Heart left ventricle (tissue), 16 donors: ENCODE results near the gene OLIG1. TPM values are rescaled to one million over a fixed set of nuclear protein-coding genes. Genes with fewer than 3 reads are reported as not detected.

Source experiments
- ATAC-seq, 4 donors: fragments of 200-7000 bp; cut with Tn5 transposase; one replicate each; pipeline ENCODE4 v1.9.1; 2020 to 2022; ENCODE audit warnings: moderate library complexity in 4 of 4, mild to moderate bottlenecking in 3 of 4, moderate number of reproducible peaks in 1 of 4
- DNase-seq, 5 donors: peaks; one replicate each; pipeline ENCODE4 v3.0.0-alpha.2; 2020
- H3K27ac ChIP-seq, 12 donors: fragments of 200-600 bp; sonication (generic) in 4 of 12; one replicate each; pipeline versions ENCODE4 v1.5.0 to v1.8.0; 2016 to 2022; ENCODE audit warnings: mild to moderate bottlenecking in 2 of 12
- H3K27me3 ChIP-seq, 9 donors: fragments of 200-600 bp; sonication (generic) in 2 of 9; one replicate each; pipeline versions ENCODE4 v1.5.1 to v1.8.0; 2016 to 2022; ENCODE audit warnings: mild to moderate bottlenecking in 3 of 9
- H3K36me3 ChIP-seq, 9 donors: fragments of 200-600 bp; sonication (generic) in 2 of 9; one replicate each; pipeline versions ENCODE4 v1.5.0 to v1.8.0; 2018 to 2022; ENCODE audit warnings: mild to moderate bottlenecking in 2 of 9
- H3K4me1 ChIP-seq, 12 donors: fragments of 200-600 bp; sonication (generic) in 4 of 12; one replicate each; pipeline versions ENCODE4 v1.5.0 to v1.8.0; 2016 to 2022; ENCODE audit warnings: mild to moderate bottlenecking in 3 of 12
- H3K4me3 ChIP-seq, 12 donors: fragments of 200-600 bp; sonication (generic) in 4 of 12; one replicate each; pipeline versions ENCODE4 v1.5.0 to v1.8.0; 2017 to 2022; ENCODE audit warnings: mild to moderate bottlenecking in 9 of 12, moderate library complexity in 4 of 12
- H3K9me3 ChIP-seq, 12 donors: fragments of 200-600 bp; sonication (generic) in 4 of 12; one replicate each; pipeline versions ENCODE4 v1.5.0 to v1.8.0; 2016 to 2022; ENCODE audit warnings: mild to moderate bottlenecking in 1 of 12
- POLR2A ChIP-seq, 2 donors: fragments of 450-650 bp; IDR thresholded peaks; one replicate each; pipeline ENCODE4 v1.6.1; 2017; ENCODE audit warnings: antibody characterized with exemption in 2 of 2, mild to moderate bottlenecking in 2 of 2, moderate library complexity in 2 of 2
- WGBS, 4 donors: extraction: QIAGEN DNeasy Blood & Tissue Kit in 2 of 4; methylation state at CpG; one replicate each; pipeline versions ENCODE4 v1.1.5 to v1.1.7; 2013 to 2018; 5-methylcytosine and 5-hydroxymethylcytosine counted together
- intact Hi-C, 10 donors: fragments of 100-400 bp; cut with DNase I; formaldehyde crosslinking; loops; one replicate each; pipeline versions ENCODE4 v1.11.1 to v1.14.2; 2022
- polyA plus RNA-seq, 2 donors: library from polyadenylated mRNA; stranded (reverse); fragments of 200-250 nt; gene quantifications; one replicate each; pipeline ENCODE4 v1.2.3, GENCODE V29; 2013
- total RNA-seq, 9 donors: library from RNA; depleted of rRNA in 2 of 9; stranded (reverse); fragments of >200 nt in 2 of 9; fragmentation: NEBNext Ultra II Directional in 3 of 9; extraction: Animal tissue kit (Norgen Biotek cat#: 25700) in 3 of 9; gene quantifications; one replicate each; pipeline versions ENCODE4 v1.1.0 to v1.2.4, GENCODE V29; 2016 to 2023
- TF ChIP-seq, protein P1 (sequence below), 12 donors: fragments of 200-600 bp; sonication (generic) in 4 of 12; IDR thresholded peaks; one replicate each; pipeline versions ENCODE4 v1.5.0 to v1.8.0; 2018 to 2022; ENCODE audit warnings: antibody characterized with exemption in 12 of 12, mild to moderate bottlenecking in 5 of 12
- donor health status: ischemic (EF 13 %, LVEDD 7.1; RV severe dilation, severe dysfunction).
- donor health status: healthy with polysubstance abuse.
- donor health status: DM: no; HTN: yes; CAD: no.
- donor health status: DM: no; HTN: no; CAD: no.
- donor health status: ischemic (EF 25% LVEDD 6.9; RV normal size, moderate dysfunction).
- donor health status: ischemic (EF 25% LVEDD 5.7; RV mildly dilated, moderate dysfunction).
- donor health status: healthy.
- donor health status: DM: yes; HTN: yes; CAD: no.
- donor health status: ischemic (EF 35%, LVEDD 5.7; RV mildly dilated, moderate dysfunction).
- donor health status: nonischemic (EF 11% LVEDD 7.7; RV severe dilation, severe dysfunction).
- donor health status: DM: yes; HTN: yes; CAD: no.
- donor health status: PGD.
- donor health status: ischemic (EF 29% LVEDD 5.4; RV normal size, mild dysfunction).
- donor health status: nonischemic (EF 23%, LVEDD 6.1; RV moderate dilation, normal function).

OLIG1 gene
- total and polyA plus RNA-seq, 11 donors, result 0.11 to 0.67 TPM; not detected in 9

DNA sequence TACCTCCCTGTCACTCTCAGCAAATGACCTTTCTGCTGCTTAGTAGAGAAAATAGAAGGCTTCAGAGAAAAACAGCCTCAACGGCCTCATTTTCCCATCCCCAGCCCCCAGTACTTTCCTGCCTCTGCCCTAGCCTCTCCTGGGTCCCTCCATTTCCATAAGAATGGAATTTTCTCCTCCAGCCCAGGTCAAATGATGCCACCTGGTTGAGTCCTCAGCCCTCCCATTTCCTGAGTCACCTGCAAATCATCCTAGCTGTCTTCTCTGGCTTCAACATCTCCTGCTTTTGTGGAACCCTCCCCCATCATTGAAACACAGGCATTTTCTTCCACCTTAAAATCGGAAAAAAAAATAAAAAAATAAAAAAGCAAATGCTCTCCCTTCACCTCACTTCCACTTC is 35.1 kb downstream of the OLIG1 start:
- TF ChIP-seq POLR2A (IDR thresholded peaks at IDR 0.05), result no peak
- TF ChIP-seq, protein P1, sequence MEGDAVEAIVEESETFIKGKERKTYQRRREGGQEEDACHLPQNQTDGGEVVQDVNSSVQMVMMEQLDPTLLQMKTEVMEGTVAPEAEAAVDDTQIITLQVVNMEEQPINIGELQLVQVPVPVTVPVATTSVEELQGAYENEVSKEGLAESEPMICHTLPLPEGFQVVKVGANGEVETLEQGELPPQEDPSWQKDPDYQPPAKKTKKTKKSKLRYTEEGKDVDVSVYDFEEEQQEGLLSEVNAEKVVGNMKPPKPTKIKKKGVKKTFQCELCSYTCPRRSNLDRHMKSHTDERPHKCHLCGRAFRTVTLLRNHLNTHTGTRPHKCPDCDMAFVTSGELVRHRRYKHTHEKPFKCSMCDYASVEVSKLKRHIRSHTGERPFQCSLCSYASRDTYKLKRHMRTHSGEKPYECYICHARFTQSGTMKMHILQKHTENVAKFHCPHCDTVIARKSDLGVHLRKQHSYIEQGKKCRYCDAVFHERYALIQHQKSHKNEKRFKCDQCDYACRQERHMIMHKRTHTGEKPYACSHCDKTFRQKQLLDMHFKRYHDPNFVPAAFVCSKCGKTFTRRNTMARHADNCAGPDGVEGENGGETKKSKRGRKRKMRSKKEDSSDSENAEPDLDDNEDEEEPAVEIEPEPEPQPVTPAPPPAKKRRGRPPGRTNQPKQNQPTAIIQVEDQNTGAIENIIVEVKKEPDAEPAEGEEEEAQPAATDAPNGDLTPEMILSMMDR (IDR thresholded peaks at IDR 0.05), result no peak
- no peak overlapping the region for H3K27ac ChIP-seq
- no peaks in the 10 kb centered on the region for H3K36me3 ChIP-seq
- no peak for DNase-seq
- 17 to 30% (median 28%) methylated on average over 2 of the region's 2 CpGs for WGBS, 4 donors
- ATAC-seq, result no peak
- peaks cover 0 to 10% (median 0%) of the 10 kb centered on the region in 12 donors for H3K4me1 ChIP-seq
- no peak overlapping the region for H3K4me3 ChIP-seq
- peaks cover 5 to 84% (median 23%) of the 10 kb centered on the region in 9 donors for H3K27me3 ChIP-seq
- intact Hi-C loops, result no loop called here
- peaks cover 0 to 5% (median 0%) of the 10 kb centered on the region in 12 donors for H3K9me3 ChIP-seq

DNA sequence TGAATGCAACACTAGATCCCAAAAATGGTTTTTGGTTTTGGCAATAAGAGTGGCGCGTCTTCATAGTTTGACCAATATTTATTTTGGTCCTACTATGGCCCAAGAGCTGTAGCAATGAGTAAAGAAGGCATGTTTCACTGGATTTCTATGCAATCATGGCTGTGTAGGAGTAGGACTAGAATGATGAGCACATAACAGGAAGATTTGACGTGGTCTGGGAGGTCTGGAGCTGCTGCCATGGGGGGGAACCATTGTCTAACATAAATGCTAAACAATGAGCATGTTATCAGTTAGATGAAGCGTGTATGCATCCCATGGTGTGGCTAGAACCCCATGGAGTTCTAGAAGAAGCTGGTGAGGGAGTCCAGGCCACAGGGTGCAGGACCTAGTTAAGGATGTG is 38.3 kb downstream of the OLIG1 start:
- Histone ChIP-seq H3K9me3 (peaks cover 0 to 5% (median 0%) of the 10 kb centered on the region in 12 donors), H3K27ac (no peak overlapping the region), H3K36me3 (no peaks in the 10 kb centered on the region), H3K4me3 (no peak overlapping the region), H3K4me1 (peaks cover 0 to 11% (median 0%) of the 10 kb centered on the region in 12 donors), H3K27me3 (peaks cover 12 to 89% (median 44%) of the 10 kb centered on the region in 9 donors)
- DNase-seq (no peak), ATAC-seq (no peak)
- WGBS, 4 donors, result 75 to 90% (median 81%) methylated on average over 4 of the region's 4 CpGs
- intact Hi-C loops, result no loop called here
- no peak for TF ChIP-seq POLR2A (IDR thresholded peaks at IDR 0.05)

DNA sequence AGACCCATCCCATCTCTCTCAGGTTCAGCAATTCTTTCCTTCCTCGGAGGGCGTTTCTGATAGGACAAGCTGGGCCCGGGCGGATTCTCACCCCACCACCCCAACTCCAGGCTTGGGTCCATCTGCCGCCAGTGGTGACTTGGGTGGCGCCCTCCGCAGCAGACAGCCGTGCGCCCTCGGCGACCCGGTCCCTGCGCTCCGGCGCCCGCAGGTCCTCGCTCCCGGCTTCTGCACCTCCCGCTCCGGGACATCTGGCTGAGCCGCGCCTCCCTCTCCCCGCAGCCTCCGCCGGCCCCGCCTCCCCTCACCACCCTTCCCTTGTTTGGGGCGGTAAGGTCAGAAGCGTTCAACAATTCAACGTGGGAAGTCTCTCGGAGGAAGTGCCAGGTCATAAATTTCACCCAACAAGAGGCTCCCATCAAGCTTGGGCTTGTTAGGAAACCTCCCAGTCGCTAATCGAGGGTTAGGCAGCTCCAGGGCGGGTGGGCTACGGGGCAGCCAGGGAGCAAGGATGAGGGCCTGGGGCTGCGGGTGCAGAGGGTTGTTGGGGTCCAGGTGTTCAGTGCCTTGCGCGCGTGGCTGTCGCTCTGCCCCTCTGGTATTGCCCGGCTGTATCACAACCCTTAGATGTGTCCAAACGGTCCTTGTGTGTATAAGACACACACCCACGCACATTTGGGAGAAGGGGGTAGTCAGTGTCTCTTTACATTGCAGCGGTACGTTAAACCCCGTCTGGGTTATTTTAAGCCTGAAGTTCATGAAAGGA is 39.8 kb downstream of the OLIG1 start:
- DNase-seq (no peak), ATAC-seq (no peak)
- Histone ChIP-seq H3K4me1 (peaks cover 0 to 11% (median 0%) of the 10 kb centered on the region in 12 donors), H3K36me3 (no peaks in the 10 kb centered on the region), H3K4me3 (peak overlapping the region in 1 of 12 donors; percentile 20), H3K27ac (no peak overlapping the region), H3K9me3 (no peaks in the 10 kb centered on the region), H3K27me3 (peaks cover 12 to 92% (median 47%) of the 10 kb centered on the region in 9 donors)
- intact Hi-C loops, result no loop called here
- 12 to 28% (median 13%) methylated on average over 20 to 45 of the region's 45 CpGs for WGBS, 4 donors
- no peak for TF ChIP-seq POLR2A (IDR thresholded peaks at IDR 0.05)
- TF ChIP-seq, protein P1 (IDR thresholded peaks at IDR 0.05), result no peak

DNA sequence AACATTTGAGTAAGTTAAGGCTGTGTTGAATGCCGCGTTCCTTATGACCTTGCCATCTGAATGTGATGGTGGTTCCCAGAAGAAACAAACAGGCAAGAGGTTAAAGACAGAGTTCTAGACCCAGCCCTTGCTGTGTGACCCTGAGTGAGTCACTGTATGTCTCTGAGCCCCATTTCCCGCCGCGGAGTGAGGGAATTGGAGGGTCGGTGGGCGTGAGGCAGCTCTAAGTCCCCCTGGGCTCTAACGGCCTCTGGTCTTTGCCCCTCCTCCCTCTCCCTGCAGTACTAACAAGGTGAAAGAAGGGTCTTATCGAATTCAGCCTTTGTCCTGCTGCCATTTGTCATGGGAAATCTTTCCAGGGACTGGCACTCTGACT is 40.4 kb downstream of the OLIG1 start:
- DNase-seq (no peak), ATAC-seq (no peak)
- Histone ChIP-seq H3K27ac (no peak overlapping the region), H3K36me3 (no peaks in the 10 kb centered on the region), H3K4me1 (peaks cover 0 to 11% (median 0%) of the 10 kb centered on the region in 12 donors), H3K4me3 (no peak overlapping the region), H3K9me3 (no peaks in the 10 kb centered on the region), H3K27me3 (peaks cover 12 to 97% (median 47%) of the 10 kb centered on the region in 9 donors)
- WGBS, 4 donors, result 51 to 78% (median 65%) methylated on average over 9 of the region's 9 CpGs
- TF ChIP-seq POLR2A (IDR thresholded peaks at IDR 0.05), result no peak
- TF ChIP-seq, protein P1 (IDR thresholded peaks at IDR 0.05), result no peak
- intact Hi-C loops, result no loop called here
